ENCODE data around the gene TTC23. TPM values are rescaled to one million over a fixed set of nuclear protein-coding genes. Genes with fewer than 3 reads are reported as not detected.
A peak's percentile ranks its signal among the peaks of the same experiment; 100 is the strongest.

The TTC23 gene
- total and polyA plus RNA-seq, 7 donors: 5.5 to 33.0 (median 19.9) TPM

DNA sequence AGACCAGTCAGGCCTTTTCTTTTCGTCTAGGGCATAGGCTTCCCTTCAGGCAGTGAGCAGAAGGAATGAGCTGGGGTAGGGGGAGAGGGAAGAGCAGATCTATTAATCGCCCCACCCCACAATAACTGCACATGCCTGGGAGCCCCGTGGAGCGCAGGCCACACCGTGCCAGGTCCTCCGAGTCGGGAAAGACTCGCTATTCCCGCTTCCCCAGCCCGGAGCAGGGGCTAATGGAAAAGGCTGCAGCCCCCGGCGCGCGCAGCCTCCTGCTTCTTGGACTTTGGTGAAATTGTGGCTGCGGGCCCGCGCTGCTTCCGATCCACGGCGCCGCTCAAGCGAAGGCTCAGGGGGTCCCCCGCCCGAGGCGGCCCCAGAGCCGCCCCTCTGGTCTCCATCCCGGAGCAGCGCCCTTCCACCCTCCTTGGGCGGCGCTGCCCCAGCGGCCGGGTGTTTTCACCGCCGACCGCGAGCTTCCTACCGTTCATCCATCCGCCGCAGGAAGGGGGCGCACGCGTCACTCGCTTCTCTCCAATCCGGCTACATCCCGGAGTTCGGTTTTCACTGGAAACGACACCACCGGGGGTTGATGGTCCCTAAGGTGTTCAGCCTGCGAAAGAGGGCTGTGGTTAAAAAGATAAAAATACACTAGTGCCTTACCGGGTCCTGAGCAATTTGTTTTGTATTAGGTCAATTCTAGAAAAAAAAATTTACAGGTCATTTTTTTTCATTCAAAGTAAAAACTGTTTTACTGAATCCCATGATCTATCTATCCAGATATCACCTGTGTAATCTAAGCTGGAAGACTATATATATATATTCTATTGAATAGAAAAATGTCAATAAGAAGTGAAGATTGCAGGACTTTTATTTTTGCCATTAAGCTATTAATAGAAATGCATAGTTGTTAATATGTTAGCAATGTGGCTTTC lies 148.9 kb downstream of the TTC23 start:
- peak; percentile 94 for DNase-seq
- Histone ChIP-seq H3K4me1 (peaks cover 0 to 18% (median 5%) of the 10 kb centered on the region in 4 donors), H3K27ac (peak overlapping the region; percentile 30 to 92 (median 68)), H3K36me3 (no peaks in the 10 kb centered on the region), H3K27me3 (no peaks in the 10 kb centered on the region), H3K4me3 (peak overlapping the region; percentile 33 to 56 (median 42)), H3K9me3 (no peaks in the 10 kb centered on the region)
- TF ChIP-seq, protein P1, sequence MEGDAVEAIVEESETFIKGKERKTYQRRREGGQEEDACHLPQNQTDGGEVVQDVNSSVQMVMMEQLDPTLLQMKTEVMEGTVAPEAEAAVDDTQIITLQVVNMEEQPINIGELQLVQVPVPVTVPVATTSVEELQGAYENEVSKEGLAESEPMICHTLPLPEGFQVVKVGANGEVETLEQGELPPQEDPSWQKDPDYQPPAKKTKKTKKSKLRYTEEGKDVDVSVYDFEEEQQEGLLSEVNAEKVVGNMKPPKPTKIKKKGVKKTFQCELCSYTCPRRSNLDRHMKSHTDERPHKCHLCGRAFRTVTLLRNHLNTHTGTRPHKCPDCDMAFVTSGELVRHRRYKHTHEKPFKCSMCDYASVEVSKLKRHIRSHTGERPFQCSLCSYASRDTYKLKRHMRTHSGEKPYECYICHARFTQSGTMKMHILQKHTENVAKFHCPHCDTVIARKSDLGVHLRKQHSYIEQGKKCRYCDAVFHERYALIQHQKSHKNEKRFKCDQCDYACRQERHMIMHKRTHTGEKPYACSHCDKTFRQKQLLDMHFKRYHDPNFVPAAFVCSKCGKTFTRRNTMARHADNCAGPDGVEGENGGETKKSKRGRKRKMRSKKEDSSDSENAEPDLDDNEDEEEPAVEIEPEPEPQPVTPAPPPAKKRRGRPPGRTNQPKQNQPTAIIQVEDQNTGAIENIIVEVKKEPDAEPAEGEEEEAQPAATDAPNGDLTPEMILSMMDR (IDR thresholded peaks at IDR 0.05): peak; percentile 66 to 89 (median 80)
- TF ChIP-seq EP300 (IDR thresholded peaks at IDR 0.05): no peak
- TF ChIP-seq POLR2A (IDR thresholded peaks at IDR 0.05): no peak
- peak; percentile 43 to 65 (median 54) for TF ChIP-seq POLR2AphosphoS5 (IDR thresholded peaks at IDR 0.05)
- intact Hi-C loops (cut with DNase I): loop anchor here (1.0 kb wide), 1 partner anchor 112 kb away; no protein-coding TSS in a partner anchor
- 4 to 5% methylated on average over 50 of the region's 50 CpGs for WGBS, 2 donors

DNA sequence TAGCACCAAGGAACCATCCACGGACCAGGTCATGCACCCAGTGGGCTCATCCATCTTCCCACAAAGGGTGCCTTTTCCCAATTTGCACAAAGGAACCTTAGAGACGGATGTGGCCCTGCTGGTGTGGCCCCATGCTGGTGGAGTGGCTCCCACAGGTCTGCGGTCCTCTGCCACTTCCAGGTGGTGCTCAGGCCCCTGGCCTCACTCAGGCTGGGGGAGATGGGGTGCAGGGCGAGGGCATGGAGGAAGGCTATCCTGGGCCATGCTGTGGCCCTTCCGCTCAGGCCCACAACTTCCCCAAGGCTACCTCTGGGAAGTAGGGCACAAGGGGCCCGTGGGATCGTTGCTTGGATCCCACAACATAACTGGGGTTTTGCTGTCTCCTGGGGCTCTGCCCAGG lies 149.7 kb downstream of the TTC23 start:
- no peak overlapping the region for H3K4me3 ChIP-seq
- intact Hi-C loops (cut with DNase I): loop anchor here (1.0 kb wide), 1 partner anchor 113 kb away; no protein-coding TSS in a partner anchor
- DNase-seq: no peak

GRCh38 chr15:99098991-99099390 lies 150.4 kb downstream of the TTC23 start:
- no peaks in the 10 kb centered on the region for H3K27me3 ChIP-seq
- H3K27ac ChIP-seq: peak overlapping the region in 2 of 4 donors; percentile 81 to 92
- no peak overlapping the region for H3K4me3 ChIP-seq
- intact Hi-C loops (cut with DNase I): no loop called here
- 71 to 73% methylated on average over 6 of the region's 6 CpGs for WGBS, 2 donors
- no peak for TF ChIP-seq EP300 (IDR thresholded peaks at IDR 0.05)
- TF ChIP-seq POLR2A (IDR thresholded peaks at IDR 0.05): no peak
- TF ChIP-seq, protein P1 (IDR thresholded peaks at IDR 0.05): no peak
- TF ChIP-seq POLR2AphosphoS5 (IDR thresholded peaks at IDR 0.05): no peak
- H3K36me3 ChIP-seq: no peaks in the 10 kb centered on the region
- H3K4me1 ChIP-seq: peaks cover 0 to 18% (median 5%) of the 10 kb centered on the region in 4 donors
- no peaks in the 10 kb centered on the region for H3K9me3 ChIP-seq
- DNase-seq: no peak

More for the DNA sequence above, 149.7 kb downstream of the TTC23 start:
- H3K9me3 ChIP-seq: no peaks in the 10 kb centered on the region
- WGBS, 2 donors: 87 to 94% methylated on average over 7 of the region's 7 CpGs
- peaks cover 0 to 18% (median 5%) of the 10 kb centered on the region in 4 donors for H3K4me1 ChIP-seq
- peak overlapping the region in 2 of 4 donors; percentile 81 to 92 for H3K27ac ChIP-seq
- H3K27me3 ChIP-seq: no peaks in the 10 kb centered on the region
- TF ChIP-seq EP300 (IDR thresholded peaks at IDR 0.05) (no peak), POLR2AphosphoS5 (IDR thresholded peaks at IDR 0.05) (no peak), POLR2A (IDR thresholded peaks at IDR 0.05) (no peak)
- TF ChIP-seq, protein P1 (IDR thresholded peaks at IDR 0.05): no peak
- no peaks in the 10 kb centered on the region for H3K36me3 ChIP-seq

GRCh38 chr15:99098426-99098825 lies 151.0 kb downstream of the TTC23 start:
- DNase-seq: no peak
- intact Hi-C loops (cut with DNase I): no loop called here
- Histone ChIP-seq H3K27me3 (no peaks in the 10 kb centered on the region), H3K9me3 (no peaks in the 10 kb centered on the region), H3K27ac (peak overlapping the region in 2 of 4 donors; percentile 81 to 92), H3K4me3 (no peak overlapping the region), H3K4me1 (peaks cover 0 to 18% (median 5%) of the 10 kb centered on the region in 4 donors), H3K36me3 (no peaks in the 10 kb centered on the region)
- TF ChIP-seq, protein P1 (IDR thresholded peaks at IDR 0.05): no peak
- TF ChIP-seq EP300 (IDR thresholded peaks at IDR 0.05) (no peak), POLR2A (IDR thresholded peaks at IDR 0.05) (no peak), POLR2AphosphoS5 (IDR thresholded peaks at IDR 0.05) (no peak)
- WGBS, 2 donors: 86 to 90% methylated on average over 12 of the region's 12 CpGs
